Measurements from ENCODE around the gene RNF150.

DNA sequence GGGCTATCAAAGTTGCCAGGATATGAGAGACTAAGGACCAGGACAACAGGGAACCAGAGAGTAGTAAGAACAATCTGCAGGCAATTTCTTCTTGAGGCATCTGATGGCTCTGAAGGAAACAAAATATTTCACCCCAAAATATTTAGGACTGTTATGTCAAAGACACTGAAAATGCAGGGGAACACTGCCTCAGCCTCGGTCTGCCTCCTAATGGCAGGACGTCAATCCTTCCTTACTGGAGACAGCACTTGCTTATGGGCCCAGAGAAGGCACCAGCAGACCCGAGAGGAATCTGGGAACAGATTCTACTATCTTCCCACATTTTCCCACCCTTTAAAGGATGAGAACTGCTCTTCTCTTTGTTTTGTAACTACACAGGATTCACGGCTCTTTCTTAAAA, 23.3 kb downstream of the RNF150 start:
- TF ChIP-seq PPARA (CRISPR knock-in tag; IDR thresholded peaks at IDR 0.05; ENCODE audit: borderline replicate concordance) (no peak), ZFP30 (CRISPR knock-in tag; IDR thresholded peaks at IDR 0.05) (no peak), ZNF70 (CRISPR knock-in tag; IDR thresholded peaks at IDR 0.05) (no peak), PATZ1 (CRISPR knock-in tag; IDR thresholded peaks at IDR 0.05; ENCODE audit: borderline replicate concordance) (no peak)
- TF ChIP-seq, protein P1, sequence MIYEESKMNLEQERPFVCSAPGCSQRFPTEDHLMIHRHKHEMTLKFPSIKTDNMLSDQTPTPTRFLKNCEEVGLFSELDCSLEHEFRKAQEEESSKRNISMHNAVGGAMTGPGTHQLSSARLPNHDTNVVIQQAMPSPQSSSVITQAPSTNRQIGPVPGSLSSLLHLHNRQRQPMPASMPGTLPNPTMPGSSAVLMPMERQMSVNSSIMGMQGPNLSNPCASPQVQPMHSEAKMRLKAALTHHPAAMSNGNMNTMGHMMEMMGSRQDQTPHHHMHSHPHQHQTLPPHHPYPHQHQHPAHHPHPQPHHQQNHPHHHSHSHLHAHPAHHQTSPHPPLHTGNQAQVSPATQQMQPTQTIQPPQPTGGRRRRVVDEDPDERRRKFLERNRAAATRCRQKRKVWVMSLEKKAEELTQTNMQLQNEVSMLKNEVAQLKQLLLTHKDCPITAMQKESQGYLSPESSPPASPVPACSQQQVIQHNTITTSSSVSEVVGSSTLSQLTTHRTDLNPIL (CRISPR knock-in tag; IDR thresholded peaks at IDR 0.05; ENCODE audit: low read depth) = no peak
- TF ChIP-seq, protein P2, sequence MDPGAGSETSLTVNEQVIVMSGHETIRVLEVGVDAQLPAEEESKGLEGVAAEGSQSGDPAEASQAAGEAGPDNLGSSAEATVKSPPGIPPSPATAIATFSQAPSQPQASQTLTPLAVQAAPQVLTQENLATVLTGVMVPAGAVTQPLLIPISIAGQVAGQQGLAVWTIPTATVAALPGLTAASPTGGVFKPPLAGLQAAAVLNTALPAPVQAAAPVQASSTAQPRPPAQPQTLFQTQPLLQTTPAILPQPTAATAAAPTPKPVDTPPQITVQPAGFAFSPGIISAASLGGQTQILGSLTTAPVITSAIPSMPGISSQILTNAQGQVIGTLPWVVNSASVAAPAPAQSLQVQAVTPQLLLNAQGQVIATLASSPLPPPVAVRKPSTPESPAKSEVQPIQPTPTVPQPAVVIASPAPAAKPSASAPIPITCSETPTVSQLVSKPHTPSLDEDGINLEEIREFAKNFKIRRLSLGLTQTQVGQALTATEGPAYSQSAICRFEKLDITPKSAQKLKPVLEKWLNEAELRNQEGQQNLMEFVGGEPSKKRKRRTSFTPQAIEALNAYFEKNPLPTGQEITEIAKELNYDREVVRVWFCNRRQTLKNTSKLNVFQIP (CRISPR knock-in tag; IDR thresholded peaks at IDR 0.05; ENCODE audit: borderline replicate concordance, low read depth) = no peak

Measured in SK-N-SH treated with all-trans-retinoic acid at 6 μM for 48 hours (cell line).